ENCODE data around the gene SHPK. TPM values are rescaled to one million over a fixed set of nuclear protein-coding genes. Genes with fewer than 3 reads are reported as not detected.
A peak's percentile ranks its signal among the peaks of the same experiment; 100 is the strongest.

SHPK gene
- total RNA-seq, 4 donors from 2014 or later, result 9.4 to 25.5 (median 12.1) TPM

- TF ChIP-seq, protein P1, sequence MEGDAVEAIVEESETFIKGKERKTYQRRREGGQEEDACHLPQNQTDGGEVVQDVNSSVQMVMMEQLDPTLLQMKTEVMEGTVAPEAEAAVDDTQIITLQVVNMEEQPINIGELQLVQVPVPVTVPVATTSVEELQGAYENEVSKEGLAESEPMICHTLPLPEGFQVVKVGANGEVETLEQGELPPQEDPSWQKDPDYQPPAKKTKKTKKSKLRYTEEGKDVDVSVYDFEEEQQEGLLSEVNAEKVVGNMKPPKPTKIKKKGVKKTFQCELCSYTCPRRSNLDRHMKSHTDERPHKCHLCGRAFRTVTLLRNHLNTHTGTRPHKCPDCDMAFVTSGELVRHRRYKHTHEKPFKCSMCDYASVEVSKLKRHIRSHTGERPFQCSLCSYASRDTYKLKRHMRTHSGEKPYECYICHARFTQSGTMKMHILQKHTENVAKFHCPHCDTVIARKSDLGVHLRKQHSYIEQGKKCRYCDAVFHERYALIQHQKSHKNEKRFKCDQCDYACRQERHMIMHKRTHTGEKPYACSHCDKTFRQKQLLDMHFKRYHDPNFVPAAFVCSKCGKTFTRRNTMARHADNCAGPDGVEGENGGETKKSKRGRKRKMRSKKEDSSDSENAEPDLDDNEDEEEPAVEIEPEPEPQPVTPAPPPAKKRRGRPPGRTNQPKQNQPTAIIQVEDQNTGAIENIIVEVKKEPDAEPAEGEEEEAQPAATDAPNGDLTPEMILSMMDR (IDR thresholded peaks at IDR 0.05), result no peak
- DNase-seq (ENCODE audit: low spot score) (no peak), ATAC-seq (ENCODE audit: low FRiP score) (no peak)
Measured at GRCh38 chr17:3575511-3575910, 60.5 kb downstream of the SHPK start.

DNA sequence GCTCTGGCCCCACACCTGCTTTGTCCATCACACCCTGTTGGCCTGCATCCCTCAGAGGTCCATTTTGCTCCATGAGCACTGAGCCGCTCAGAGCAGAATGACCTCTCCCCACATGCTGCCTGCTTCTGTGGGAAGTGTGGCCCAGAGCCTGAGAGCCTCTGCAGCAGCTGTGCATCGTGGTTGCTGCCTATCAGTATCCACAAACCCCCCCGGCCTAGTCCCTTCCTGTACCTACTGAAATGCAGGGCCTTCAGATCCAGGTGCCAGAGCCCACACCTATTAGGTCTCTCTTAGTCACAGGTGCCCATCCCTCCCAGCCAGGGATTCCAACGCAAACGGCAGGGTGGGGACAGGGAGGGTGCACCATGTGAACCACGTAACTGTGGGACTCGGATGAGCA is 61.8 kb downstream of the SHPK start:
- ATAC-seq (ENCODE audit: low FRiP score) (no peak), DNase-seq (ENCODE audit: low spot score) (no peak)
- TF ChIP-seq, protein P1 (IDR thresholded peaks at IDR 0.05), result no peak

GRCh38 chr17:3573246-3574100 is 62.6 kb downstream of the SHPK start:
- DNase-seq (ENCODE audit: low spot score) (no peak), ATAC-seq (ENCODE audit: low FRiP score) (no peak)
- TF ChIP-seq, protein P1 (IDR thresholded peaks at IDR 0.05), result no peak

GRCh38 chr17:3572231-3572630 is 63.8 kb downstream of the SHPK start:
- DNase-seq (ENCODE audit: low spot score), result no peak
- TF ChIP-seq, protein P1 (IDR thresholded peaks at IDR 0.05), result no peak
- peak; percentile 31 for ATAC-seq (ENCODE audit: low FRiP score)

DNA sequence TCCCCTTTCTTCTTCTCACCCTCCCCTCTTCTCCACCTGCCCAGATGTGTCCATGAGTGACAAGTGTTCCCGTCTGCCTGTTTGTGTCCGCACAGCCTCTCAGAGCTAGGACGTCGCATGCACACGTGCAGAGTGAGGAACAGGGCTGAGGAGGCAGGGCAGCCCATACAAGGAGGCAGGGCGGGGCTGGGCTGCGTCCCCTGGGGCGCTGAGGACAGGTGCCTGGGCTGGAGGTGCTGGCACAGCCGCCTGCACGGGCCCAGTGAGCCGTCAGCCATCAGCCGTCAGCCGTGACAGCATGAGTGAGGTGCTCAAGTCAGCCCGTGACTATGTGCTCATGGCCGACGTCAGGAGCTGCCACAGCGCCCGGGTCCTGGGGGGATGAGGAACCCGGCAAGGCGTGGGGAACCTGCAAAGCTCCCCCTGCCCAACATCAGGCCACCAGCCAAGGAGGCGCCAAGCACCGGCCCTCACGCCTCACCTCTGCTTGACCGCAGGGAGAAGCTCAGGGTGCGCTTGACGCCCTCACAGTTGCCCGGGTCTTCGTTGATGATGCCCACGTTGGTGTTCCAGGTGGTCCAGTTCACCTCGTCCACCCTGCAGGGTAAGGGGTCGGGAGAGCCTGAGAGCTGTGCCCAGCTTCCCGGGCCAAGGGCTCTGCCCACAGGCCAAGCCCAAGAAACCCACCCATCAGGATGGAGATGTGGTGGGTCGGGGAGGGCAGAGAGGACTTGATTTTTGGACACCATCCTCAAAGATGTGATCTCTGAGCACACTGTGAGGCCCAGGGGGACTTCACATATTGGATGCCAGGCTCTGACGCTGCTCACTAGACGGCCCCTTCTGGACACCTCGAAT is 64.8 kb downstream of the SHPK start:
- DNase-seq (ENCODE audit: low spot score), result no peak
- no peak for ATAC-seq (ENCODE audit: low FRiP score)
- TF ChIP-seq, protein P1 (IDR thresholded peaks at IDR 0.05), result no peak

- TF ChIP-seq, protein P1 (IDR thresholded peaks at IDR 0.05), result no peak
- ATAC-seq (ENCODE audit: low FRiP score) (no peak), DNase-seq (ENCODE audit: low spot score) (no peak)
Measured at GRCh38 chr17:3569534-3570137, 66.4 kb downstream of the SHPK start.
